Measurements from ENCODE around the gene BICC1. TPM values are rescaled to one million over a fixed set of nuclear protein-coding genes. Genes with fewer than 3 reads are reported as not detected.

BICC1 gene
- total RNA-seq, 1 donor from 2014 or later, result 41.0 TPM

DNA sequence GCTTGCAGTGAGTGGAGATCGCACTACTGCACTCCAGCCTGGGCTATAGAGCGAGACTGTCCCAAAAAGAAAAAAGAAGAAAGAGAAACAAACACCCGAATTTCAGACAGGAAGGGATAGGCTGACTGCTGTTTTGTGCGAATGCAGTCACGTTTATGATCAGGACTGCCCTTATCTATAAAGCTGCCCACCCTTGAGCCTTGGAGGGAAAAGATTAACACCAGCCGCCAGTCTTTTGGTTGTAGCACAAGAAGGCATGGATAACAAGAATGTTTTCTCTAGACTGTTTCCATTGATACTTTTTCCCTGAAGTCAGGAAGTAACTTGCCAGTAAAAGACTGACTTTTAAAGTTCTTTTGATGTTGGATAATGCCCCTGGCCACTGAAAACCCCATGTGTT is 314.0 kb downstream of the BICC1 start:
- no peak for DNase-seq (ENCODE audit: extremely low spot score, unreplicated experiment)
- TF ChIP-seq, protein P1, sequence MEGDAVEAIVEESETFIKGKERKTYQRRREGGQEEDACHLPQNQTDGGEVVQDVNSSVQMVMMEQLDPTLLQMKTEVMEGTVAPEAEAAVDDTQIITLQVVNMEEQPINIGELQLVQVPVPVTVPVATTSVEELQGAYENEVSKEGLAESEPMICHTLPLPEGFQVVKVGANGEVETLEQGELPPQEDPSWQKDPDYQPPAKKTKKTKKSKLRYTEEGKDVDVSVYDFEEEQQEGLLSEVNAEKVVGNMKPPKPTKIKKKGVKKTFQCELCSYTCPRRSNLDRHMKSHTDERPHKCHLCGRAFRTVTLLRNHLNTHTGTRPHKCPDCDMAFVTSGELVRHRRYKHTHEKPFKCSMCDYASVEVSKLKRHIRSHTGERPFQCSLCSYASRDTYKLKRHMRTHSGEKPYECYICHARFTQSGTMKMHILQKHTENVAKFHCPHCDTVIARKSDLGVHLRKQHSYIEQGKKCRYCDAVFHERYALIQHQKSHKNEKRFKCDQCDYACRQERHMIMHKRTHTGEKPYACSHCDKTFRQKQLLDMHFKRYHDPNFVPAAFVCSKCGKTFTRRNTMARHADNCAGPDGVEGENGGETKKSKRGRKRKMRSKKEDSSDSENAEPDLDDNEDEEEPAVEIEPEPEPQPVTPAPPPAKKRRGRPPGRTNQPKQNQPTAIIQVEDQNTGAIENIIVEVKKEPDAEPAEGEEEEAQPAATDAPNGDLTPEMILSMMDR (IDR thresholded peaks at IDR 0.05), result no peak
- no peak overlapping the region for H3K27ac Mint-ChIP-seq (ENCODE audit: unreplicated experiment)
- H3K36me3 Mint-ChIP-seq (ENCODE audit: unreplicated experiment), result peaks cover 49% of the 10 kb centered on the region
- no peak overlapping the region for H3K4me3 Mint-ChIP-seq (ENCODE audit: unreplicated experiment)
- H3K4me1 Mint-ChIP-seq (ENCODE audit: unreplicated experiment), result peaks cover 15% of the 10 kb centered on the region
- no peaks in the 10 kb centered on the region for H3K9me3 Mint-ChIP-seq (ENCODE audit: unreplicated experiment)
- H3K27me3 Mint-ChIP-seq (ENCODE audit: unreplicated experiment), result no peaks in the 10 kb centered on the region

DNA sequence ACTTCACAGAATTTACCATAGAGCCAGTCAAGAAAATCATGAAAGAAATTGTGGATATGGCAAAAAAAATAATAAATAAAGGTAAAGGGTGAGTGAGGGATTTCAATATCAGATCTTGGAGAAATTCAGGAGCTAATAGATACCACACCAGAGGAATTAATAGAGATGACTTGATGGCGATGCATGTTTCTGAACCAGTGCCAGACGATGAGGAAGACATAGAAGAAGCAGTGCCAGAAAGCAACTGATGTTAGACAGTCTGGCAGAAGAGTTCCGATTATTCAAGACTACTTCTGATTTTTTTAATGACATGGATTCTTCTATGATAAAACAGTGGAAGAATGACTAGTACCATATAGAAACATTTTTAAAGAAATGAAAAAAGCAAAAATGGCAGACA is 314.7 kb downstream of the BICC1 start:
- no peak overlapping the region for H3K27ac Mint-ChIP-seq (ENCODE audit: unreplicated experiment)

DNA sequence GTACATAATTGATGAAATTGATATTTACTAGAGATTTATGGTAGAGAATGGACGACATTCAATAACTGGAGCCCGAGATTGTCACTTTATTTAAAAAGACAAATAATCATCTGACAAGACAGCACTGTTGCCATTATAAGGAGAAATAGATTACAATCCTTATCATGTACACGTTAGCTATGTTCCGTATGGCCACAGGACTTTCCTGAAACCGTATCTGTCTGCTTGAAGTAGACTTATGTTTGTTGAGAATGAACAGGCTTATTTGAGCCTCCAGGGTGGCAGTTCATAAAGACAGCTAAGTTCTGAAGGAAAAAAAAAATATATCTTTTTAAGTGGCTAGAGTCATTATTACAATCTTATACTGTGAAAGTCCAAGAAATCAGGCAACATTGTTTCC is 317.2 kb downstream of the BICC1 start:
- TF ChIP-seq, protein P1 (IDR thresholded peaks at IDR 0.05), result no peak
- Mint-ChIP-seq H3K27ac (ENCODE audit: unreplicated experiment) (no peak overlapping the region), H3K4me3 (ENCODE audit: unreplicated experiment) (no peak overlapping the region), H3K9me3 (ENCODE audit: unreplicated experiment) (no peaks in the 10 kb centered on the region), H3K36me3 (ENCODE audit: unreplicated experiment) (peaks cover 37% of the 10 kb centered on the region), H3K27me3 (ENCODE audit: unreplicated experiment) (no peaks in the 10 kb centered on the region), H3K4me1 (ENCODE audit: unreplicated experiment) (peaks cover 12% of the 10 kb centered on the region)
- no peak for DNase-seq (ENCODE audit: extremely low spot score, unreplicated experiment)

More for the DNA sequence above, 314.7 kb downstream of the BICC1 start:
- Mint-ChIP-seq H3K27me3 (ENCODE audit: unreplicated experiment) (no peaks in the 10 kb centered on the region), H3K36me3 (ENCODE audit: unreplicated experiment) (peaks cover 49% of the 10 kb centered on the region), H3K9me3 (ENCODE audit: unreplicated experiment) (no peaks in the 10 kb centered on the region), H3K4me3 (ENCODE audit: unreplicated experiment) (no peak overlapping the region), H3K4me1 (ENCODE audit: unreplicated experiment) (peaks cover 10% of the 10 kb centered on the region)
- DNase-seq (ENCODE audit: extremely low spot score, unreplicated experiment), result no peak
- TF ChIP-seq, protein P1 (IDR thresholded peaks at IDR 0.05), result no peak

DNA sequence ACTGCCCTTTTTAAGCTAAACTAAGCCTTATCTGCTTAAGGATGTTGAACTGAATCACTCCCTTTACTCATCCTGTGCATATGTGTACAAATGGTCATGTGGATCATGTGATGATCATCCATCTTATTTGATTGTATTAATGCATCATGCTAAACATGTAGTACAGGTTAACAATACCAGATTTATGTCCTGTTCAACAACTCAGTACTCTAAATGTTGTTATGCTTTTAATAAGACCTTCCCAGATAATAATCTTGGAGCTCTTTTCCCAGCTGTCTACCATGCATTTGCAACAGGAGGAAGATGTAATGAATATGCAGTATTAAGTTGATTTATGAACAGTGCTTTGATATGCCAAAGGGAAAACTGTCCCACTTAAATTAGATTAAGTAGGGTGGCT is 318.0 kb downstream of the BICC1 start:
- Mint-ChIP-seq H3K4me1 (ENCODE audit: unreplicated experiment) (peaks cover 13% of the 10 kb centered on the region), H3K27ac (ENCODE audit: unreplicated experiment) (no peak overlapping the region), H3K9me3 (ENCODE audit: unreplicated experiment) (no peaks in the 10 kb centered on the region), H3K36me3 (ENCODE audit: unreplicated experiment) (peaks cover 37% of the 10 kb centered on the region), H3K4me3 (ENCODE audit: unreplicated experiment) (no peak overlapping the region), H3K27me3 (ENCODE audit: unreplicated experiment) (no peaks in the 10 kb centered on the region)
- no peak for DNase-seq (ENCODE audit: extremely low spot score, unreplicated experiment)
- TF ChIP-seq, protein P1 (IDR thresholded peaks at IDR 0.05), result no peak

DNA sequence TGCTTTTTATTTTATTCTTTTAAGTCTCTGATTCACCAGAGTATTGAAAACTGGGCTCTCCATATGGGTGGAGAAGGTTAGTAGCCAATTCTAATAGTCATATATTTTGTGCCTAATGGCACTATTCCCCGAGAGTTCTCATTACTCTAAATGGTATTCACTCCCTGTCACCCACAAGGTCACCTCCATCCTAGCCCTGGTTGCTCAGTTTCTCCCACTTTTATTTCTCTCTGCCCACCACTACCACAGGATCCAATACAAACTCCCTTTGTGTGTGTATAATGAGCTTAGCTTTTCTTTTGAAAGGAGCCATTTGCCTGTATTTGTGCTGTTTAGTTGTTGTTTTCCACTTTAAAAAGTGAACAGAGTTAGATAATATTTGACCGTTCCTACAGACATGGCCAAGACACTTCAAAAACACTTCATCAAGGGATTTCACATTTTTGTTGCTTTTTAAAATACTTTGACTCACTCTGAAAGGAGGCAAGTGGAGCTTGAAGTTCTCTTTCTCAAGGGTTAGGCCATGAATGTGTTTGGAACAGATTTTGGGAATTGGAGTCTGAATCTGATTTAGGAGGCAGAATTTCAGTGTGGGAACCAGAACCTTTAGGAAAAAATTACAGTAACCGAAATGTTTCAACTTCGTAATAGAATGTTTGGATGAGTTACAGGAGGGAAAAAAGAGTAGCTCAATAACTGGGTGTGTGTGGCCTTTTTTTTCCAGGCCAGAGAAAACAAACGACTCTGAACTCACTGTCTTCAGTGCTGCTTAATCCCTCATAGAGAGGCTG is 321.3 kb downstream of the BICC1 start:
- peaks cover 17% of the 10 kb centered on the region for H3K36me3 Mint-ChIP-seq (ENCODE audit: unreplicated experiment)
- DNase-seq (ENCODE audit: extremely low spot score, unreplicated experiment), result no peak
- H3K27me3 Mint-ChIP-seq (ENCODE audit: unreplicated experiment), result no peaks in the 10 kb centered on the region
- peaks cover 20% of the 10 kb centered on the region for H3K4me1 Mint-ChIP-seq (ENCODE audit: unreplicated experiment)
- no peaks in the 10 kb centered on the region for H3K9me3 Mint-ChIP-seq (ENCODE audit: unreplicated experiment)
- TF ChIP-seq, protein P1 (IDR thresholded peaks at IDR 0.05), result no peak
- peak overlapping the region; percentile 72 for H3K27ac Mint-ChIP-seq (ENCODE audit: unreplicated experiment)
- H3K4me3 Mint-ChIP-seq (ENCODE audit: unreplicated experiment), result no peak overlapping the region

All from osteocyte (in vitro differentiated cells).